Progenitor cell of endocrine pancreas (in vitro differentiated cells): ENCODE measurements around the gene AP3D1. TPM values are rescaled to one million over a fixed set of nuclear protein-coding genes. Genes with fewer than 3 reads are reported as not detected.

Experiments
- DNase-seq: peaks from one replicate; pipeline ENCODE4 v3.0.0; 2021; ENCODE audit warnings: low spot score; ENCODE audit not compliant: unreplicated experiment
- H3K27ac Mint-ChIP-seq: 2 replicates; pipeline ENCODE4 v1.8.0; 2021; ENCODE audit warnings: mild to moderate bottlenecking, moderate library complexity, mixed read lengths
- H3K27me3 Mint-ChIP-seq: 2 replicates; pipeline ENCODE4 v1.8.0; 2021; ENCODE audit warnings: mixed read lengths
- H3K36me3 Mint-ChIP-seq: 2 replicates; pipeline ENCODE4 v1.8.0; 2022; ENCODE audit warnings: mixed read lengths; ENCODE audit not compliant: insufficient read depth
- H3K4me1 Mint-ChIP-seq: 2 replicates; pipeline ENCODE4 v1.8.0; 2021; ENCODE audit warnings: low read depth, mixed read lengths
- H3K4me3 Mint-ChIP-seq: 2 replicates; pipeline ENCODE4 v1.8.0; 2021; ENCODE audit warnings: low read depth, mild to moderate bottlenecking, moderate library complexity, mixed read lengths
- H3K9me3 Mint-ChIP-seq: 2 replicates; pipeline ENCODE4 v1.8.0; 2021; ENCODE audit warnings: low read depth, mixed read lengths
- total RNA-seq: library from RNA; stranded (reverse); gene quantifications from 2 replicates; pipeline ENCODE4 v1.2.1, GENCODE V29; 2021
- TF ChIP-seq, protein P1 (sequence below): fragments of 200-600 bp; sonication (generic); IDR thresholded peaks from one replicate; pipeline ENCODE4 v1.5.0; 2021; ENCODE audit warnings: antibody characterized with exemption, mild to moderate bottlenecking; ENCODE audit not compliant: unreplicated experiment

Gene AP3D1
- total RNA-seq, 1 donor from 2014 or later, result 131 TPM

DNA sequence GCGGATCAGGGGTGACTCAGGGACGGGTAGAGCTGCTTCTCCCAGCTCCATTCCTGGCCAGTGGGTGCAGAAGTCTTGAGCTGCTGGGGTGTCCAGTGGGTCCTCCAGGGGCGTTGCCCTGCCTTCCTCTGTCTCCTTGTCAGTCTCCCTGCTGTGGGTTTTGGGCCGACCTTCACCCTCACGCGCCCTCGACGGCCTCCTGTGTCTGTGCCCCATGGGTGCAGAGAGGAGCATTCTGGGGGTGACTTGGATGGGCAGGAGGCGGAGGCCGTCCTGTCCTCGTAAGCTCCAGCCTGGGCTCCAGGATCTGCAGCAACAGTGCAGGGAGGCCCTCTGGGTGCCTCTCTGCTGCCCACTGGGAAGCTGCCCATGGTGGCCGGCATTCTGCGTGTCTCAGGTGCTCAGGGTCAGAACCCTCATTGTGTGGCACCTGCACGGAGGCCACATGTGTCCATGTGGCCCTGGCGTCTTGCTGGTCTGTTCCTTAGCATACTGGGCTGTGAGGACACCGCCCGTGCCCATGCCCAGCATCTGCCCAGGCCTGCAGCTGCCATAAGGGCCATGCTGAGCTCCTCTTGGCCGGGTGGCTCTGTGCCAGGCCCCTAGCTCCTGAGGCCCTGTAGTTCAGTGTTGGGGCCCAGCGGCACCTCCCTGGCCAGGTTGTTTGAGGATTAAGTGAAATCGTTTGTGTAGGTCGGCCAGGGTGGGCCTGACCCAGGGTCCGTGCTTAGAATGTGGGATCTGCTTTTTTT lies 29.7 kb upstream of the AP3D1 start:
- Mint-ChIP-seq H3K4me3 (no peak overlapping the region), H3K27me3 (no peaks in the 10 kb centered on the region), H3K27ac (no peak overlapping the region), H3K4me1 (peaks cover 2% of the 10 kb centered on the region), H3K36me3 (peaks cover 13% of the 10 kb centered on the region), H3K9me3 (no peaks in the 10 kb centered on the region)
- TF ChIP-seq, protein P1, sequence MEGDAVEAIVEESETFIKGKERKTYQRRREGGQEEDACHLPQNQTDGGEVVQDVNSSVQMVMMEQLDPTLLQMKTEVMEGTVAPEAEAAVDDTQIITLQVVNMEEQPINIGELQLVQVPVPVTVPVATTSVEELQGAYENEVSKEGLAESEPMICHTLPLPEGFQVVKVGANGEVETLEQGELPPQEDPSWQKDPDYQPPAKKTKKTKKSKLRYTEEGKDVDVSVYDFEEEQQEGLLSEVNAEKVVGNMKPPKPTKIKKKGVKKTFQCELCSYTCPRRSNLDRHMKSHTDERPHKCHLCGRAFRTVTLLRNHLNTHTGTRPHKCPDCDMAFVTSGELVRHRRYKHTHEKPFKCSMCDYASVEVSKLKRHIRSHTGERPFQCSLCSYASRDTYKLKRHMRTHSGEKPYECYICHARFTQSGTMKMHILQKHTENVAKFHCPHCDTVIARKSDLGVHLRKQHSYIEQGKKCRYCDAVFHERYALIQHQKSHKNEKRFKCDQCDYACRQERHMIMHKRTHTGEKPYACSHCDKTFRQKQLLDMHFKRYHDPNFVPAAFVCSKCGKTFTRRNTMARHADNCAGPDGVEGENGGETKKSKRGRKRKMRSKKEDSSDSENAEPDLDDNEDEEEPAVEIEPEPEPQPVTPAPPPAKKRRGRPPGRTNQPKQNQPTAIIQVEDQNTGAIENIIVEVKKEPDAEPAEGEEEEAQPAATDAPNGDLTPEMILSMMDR, result no peak
- DNase-seq, result no peak

DNA sequence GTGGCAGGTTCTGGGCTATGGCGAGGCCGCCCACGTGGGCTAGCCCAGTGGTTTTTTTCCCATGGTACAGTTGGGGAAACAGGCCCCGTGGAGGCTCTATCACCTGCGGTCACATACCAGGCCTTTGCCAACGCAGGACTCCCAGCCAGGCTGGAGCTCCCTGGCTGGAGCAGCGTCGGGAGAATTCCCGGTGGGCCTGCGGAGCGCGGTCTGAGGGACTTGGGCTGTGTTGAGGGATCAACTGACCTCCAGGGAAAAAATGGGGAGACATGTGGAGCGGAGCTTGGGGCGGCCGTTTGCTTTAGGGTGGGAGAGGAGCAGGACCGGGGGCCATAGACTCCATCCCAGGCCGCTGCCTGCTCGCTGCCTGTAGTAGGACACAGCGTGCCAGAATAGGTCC lies 28.7 kb upstream of the AP3D1 start:
- TF ChIP-seq, protein P1, result no peak
- H3K27ac Mint-ChIP-seq, result no peak overlapping the region
- H3K36me3 Mint-ChIP-seq, result peaks cover 9% of the 10 kb centered on the region
- no peaks in the 10 kb centered on the region for H3K27me3 Mint-ChIP-seq
- DNase-seq, result no peak
- H3K4me1 Mint-ChIP-seq, result no peaks in the 10 kb centered on the region
- H3K4me3 Mint-ChIP-seq, result no peak overlapping the region
- H3K9me3 Mint-ChIP-seq, result no peaks in the 10 kb centered on the region

DNA sequence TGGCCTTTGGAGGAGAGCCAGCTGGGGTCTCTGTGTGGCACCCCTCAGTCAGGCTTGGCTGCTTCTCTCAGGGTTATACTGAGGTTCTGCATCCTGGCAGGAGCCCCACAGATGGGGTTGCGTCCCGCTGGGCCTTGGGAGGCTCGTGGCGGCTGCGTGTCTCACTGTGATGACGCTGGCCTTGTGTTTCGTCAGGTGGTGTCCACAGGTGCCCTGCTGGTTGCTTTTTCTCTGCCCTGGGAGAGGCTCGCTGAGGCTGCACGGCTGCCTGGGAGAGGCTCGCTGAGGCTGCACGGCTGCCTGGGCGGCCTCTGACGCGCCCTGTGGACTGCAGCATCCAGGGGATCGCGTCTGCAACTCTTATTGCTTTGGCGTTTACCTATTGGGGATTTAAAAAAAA lies 27.7 kb upstream of the AP3D1 start:
- Mint-ChIP-seq H3K27me3 (no peaks in the 10 kb centered on the region), H3K9me3 (no peaks in the 10 kb centered on the region), H3K27ac (no peak overlapping the region), H3K36me3 (peaks cover 5% of the 10 kb centered on the region), H3K4me3 (no peak overlapping the region), H3K4me1 (peaks cover under 1% of the 10 kb centered on the region)
- DNase-seq, result no peak
- TF ChIP-seq, protein P1, result no peak

DNA sequence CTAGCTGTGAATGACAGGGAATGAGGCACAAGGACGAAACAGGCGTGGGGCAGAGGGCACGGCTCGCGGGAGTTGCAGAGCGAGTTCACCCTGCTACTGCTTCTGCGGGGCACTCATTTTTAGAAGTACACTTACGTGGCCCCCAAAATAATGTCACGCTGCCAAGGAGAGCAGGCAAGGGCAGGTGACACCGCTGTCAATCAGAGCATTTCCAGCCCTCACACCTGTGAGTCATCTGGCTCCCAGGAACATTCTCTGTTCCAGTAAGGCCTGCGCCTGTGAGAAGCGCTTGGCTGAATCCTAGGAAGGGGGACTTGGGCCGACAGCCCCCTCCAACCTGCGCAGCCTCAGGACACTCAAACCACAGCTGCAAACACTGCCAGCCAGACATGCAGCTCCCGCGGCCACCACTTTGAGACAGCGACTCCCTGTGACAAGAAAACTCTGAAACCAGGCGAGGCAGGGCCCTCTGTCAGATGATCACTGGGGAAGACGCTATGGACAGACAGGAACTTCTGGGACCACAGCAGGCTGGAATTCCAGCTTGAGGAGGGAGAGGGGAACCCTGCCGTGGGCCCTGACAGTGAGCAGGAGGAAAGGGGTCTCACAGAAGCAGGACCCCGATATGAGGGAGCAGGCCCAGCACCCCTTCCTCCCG lies 25.1 kb upstream of the AP3D1 start:
- DNase-seq, result no peak
- peaks cover 2% of the 10 kb centered on the region for H3K36me3 Mint-ChIP-seq
- no peaks in the 10 kb centered on the region for H3K9me3 Mint-ChIP-seq
- no peaks in the 10 kb centered on the region for H3K27me3 Mint-ChIP-seq
- peaks cover 23% of the 10 kb centered on the region for H3K4me1 Mint-ChIP-seq
- TF ChIP-seq, protein P1, result no peak
- no peak overlapping the region for H3K4me3 Mint-ChIP-seq
- no peak overlapping the region for H3K27ac Mint-ChIP-seq

DNA sequence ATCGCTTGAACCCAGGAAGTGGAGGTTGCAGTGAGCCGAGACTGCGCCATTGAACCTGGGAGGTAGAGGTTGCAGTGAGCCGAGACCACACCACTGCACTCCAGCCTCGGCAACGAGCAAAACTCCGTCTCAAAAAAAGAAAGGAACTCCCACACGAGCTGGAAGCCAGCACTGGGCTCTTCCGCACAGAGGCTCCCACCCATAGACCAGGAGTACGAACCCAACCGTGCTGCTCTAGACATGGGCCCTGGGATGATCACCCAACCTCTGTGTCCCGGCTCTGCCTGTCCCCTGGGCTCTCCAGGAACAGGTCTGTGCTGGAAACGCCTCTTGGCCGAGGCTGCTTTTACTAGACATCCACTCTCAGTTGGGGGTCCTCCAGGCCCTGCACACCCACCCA lies 24.4 kb upstream of the AP3D1 start:
- H3K27me3 Mint-ChIP-seq, result no peaks in the 10 kb centered on the region
- no peak overlapping the region for H3K4me3 Mint-ChIP-seq
- H3K9me3 Mint-ChIP-seq, result no peaks in the 10 kb centered on the region
- DNase-seq, result no peak
- TF ChIP-seq, protein P1, result no peak
- peaks cover 2% of the 10 kb centered on the region for H3K36me3 Mint-ChIP-seq
- peaks cover 29% of the 10 kb centered on the region for H3K4me1 Mint-ChIP-seq
- H3K27ac Mint-ChIP-seq, result peak overlapping the region; percentile 49
